GM10248 (cell line): ENCODE data around the gene CALML6.

Experiments used
- CTCF ChIA-PET: fragments of 300-600 bp; sonication (Branson Sonifier 250); formaldehyde crosslinking; extraction: SDS; loops from one replicate; lab custom pipeline; 2021; ENCODE audit warnings: antibody characterized with exemption; lab: Yijun Ruan, JAX
- POLR2A ChIA-PET: fragments of 350-650 bp; sonication (Branson Sonifier 250); formaldehyde crosslinking; extraction: SDS; loops from one replicate; lab custom pipeline; 2020; ENCODE audit warnings: antibody characterized with exemption; lab: Yijun Ruan, JAX
- DNase-seq: peaks from one replicate; pipeline ENCODE4 v3.0.0; 2012; ENCODE audit errors: extremely low spot score
- CTCF ChIP-seq: IDR thresholded peaks from 2 replicates; pipeline ENCODE4 v1.5.1; 2012; ENCODE audit warnings: mild to moderate bottlenecking, low read depth; ENCODE audit errors: extremely low read depth, missing control alignments, control extremely low read depth

CALML6 gene

GRCh38 chr1:1964811-1965210 is 49.8 kb downstream of the CALML6 start:
- ChIA-PET CTCF (interaction anchor here (1.4 kb wide), 1 partner anchor 18 kb away, joined by 4 read pairs; no protein-coding TSS in a partner anchor), POLR2A (no interaction called here)
- TF ChIP-seq CTCF: no peak
- no peak for DNase-seq

- POLR2A ChIA-PET: no interaction called here
Measured at GRCh38 chr1:1965546-1965945, 50.5 kb downstream of the CALML6 start.

DNA sequence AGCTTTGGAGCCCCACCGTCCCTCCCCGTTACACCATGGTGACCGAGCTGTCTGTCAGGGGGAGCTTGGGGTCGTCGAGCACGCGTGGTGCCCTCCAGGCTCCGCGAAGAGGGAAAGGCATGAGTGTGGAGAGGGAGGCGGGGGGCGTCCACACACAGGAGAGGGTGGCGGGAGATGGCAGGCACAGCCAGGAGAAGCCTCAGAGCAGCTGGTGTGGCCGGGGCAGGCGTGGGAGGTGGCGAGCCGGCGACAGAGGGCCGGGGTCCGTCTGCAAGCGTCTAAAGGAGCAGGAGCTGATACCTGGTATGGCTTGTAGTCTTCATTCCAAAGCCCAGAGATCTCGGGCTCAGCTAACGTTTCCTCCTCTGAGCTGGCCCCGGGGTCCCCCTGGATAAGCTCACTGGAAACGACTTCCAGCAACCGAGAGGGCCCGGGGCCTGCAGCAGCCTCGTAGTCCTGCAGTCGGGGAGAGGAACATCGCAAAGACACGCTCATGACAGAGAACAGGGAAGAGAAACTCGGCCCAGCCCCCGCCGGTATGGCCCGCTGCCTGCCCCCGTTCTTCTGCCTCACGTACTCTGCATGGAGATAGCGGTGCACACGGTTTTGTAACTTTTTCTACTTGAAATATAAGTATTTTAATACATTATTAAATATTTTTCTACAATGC is 51.1 kb downstream of the CALML6 start:
- POLR2A ChIA-PET: no interaction called here
- TF ChIP-seq CTCF: no peak
- CTCF ChIA-PET: interaction anchor here (1.4 kb wide), 1 partner anchor 19 kb away, joined by 4 read pairs; no protein-coding TSS in a partner anchor
- no peak for DNase-seq

More at GRCh38 chr1:1965546-1965945, 50.5 kb downstream of the CALML6 start:
- CTCF ChIA-PET: interaction anchor here (1.4 kb wide), 1 partner anchor 18 kb away, joined by 4 read pairs; no protein-coding TSS in a partner anchor
- no peak for DNase-seq
- TF ChIP-seq CTCF: no peak
